Measurements from ENCODE around the gene IQCB1. TPM values are rescaled to one million over a fixed set of nuclear protein-coding genes. Genes with fewer than 3 reads are reported as not detected.

Gene IQCB1
- total and polyA plus RNA-seq, 2 of the 8 experiments (the other 6 are each of a cell fraction or from before 2014, with no cell fraction given), result 21.7 to 31.2 TPM

DNA sequence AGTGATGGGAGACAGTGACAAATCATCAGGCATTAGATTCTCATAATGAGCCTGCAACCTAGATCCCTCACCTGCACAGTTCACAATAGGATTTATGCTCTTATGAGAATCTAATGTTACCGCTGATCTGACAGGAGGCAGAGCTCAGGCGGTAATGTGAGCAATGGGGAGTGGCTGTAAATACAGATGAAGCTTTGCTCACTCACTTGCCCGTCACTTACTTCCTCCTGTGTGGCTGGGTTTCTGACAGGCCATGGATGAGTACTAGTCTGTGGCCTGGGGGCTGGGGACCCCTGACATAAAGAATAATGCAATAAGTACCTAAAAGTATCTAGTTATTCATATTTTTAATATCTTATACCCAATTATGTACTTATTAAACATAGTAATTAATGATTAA is 15.6 kb downstream of the IQCB1 start:
- no peak overlapping the region for H3K23ac ChIP-seq (ENCODE audit: insufficient read length)
- no peak overlapping the region for H3K4ac ChIP-seq (replicated peaks; ENCODE audit: insufficient read length, low read depth, low read length)
- peaks cover 0 to 12% of the 10 kb centered on the region in 2 experiments; a peak in 1 of 4 replicates for H3K79me2 ChIP-seq (ENCODE audit: control insufficient read depth in 1 of 2, insufficient read depth in 2 of 2, low read length in 2 of 2)
- peaks cover 0 to 34% (median 18%) of the 10 kb centered on the region in 4 experiments; a peak in 5 of 8 replicates for H3K36me3 ChIP-seq (ENCODE audit: control insufficient read depth in 2 of 4, insufficient read depth in 4 of 4, low read length in 3 of 4)
- FAIRE-seq (no peak), DNase-seq (ENCODE audit: low read depth in 1 of 2, low spot score in 2 of 2) (no peak)
- H2BK15ac ChIP-seq (ENCODE audit: low read length), result no peak overlapping the region
- no peak overlapping the region for H3K18ac ChIP-seq (ENCODE audit: extremely low read depth, low read length)
- TF ChIP-seq CHD2 (IDR thresholded peaks at IDR 0.05; ENCODE audit: low read length), result no peak
- no peak for TF ChIP-seq CTBP2 (IDR thresholded peaks at IDR 0.05; ENCODE audit: borderline replicate concordance, insufficient read depth, insufficient read length, low read length)
- H3K9me3 ChIP-seq (ENCODE audit: insufficient read depth in 2 of 2, low read depth in 1 of 2, low read length in 1 of 2), result 0 out of 4 replicates have a peak, but pooled peaks cover 0 to 4% of the 10 kb centered on the region in 2 experiments
- no peak overlapping the region for H3K4me3 ChIP-seq (ENCODE audit: extremely low read depth in 1 of 4, insufficient read depth in 2 of 4, low read depth in 3 of 4, low read length in 4 of 4)
- H3K27ac ChIP-seq (ENCODE audit: low read depth, low read length), result no peak overlapping the region
- no peak overlapping the region for H3K4me2 ChIP-seq (ENCODE audit: insufficient read depth in 1 of 2, low read depth in 2 of 2, low read length in 2 of 2)
- no peak overlapping the region for H2AK5ac ChIP-seq (ENCODE audit: low read depth, low read length)
- H4K5ac ChIP-seq (ENCODE audit: insufficient read length, low read depth, low read length), result no peak overlapping the region
- H2BK12ac ChIP-seq (ENCODE audit: low read depth, low read length), result no peak overlapping the region
- peaks cover 0 to 2% of the 10 kb centered on the region in 2 experiments for H4K20me1 ChIP-seq (replicated peaks in 1 of 2; ENCODE audit: control insufficient read depth in 1 of 2, insufficient read depth in 2 of 2, low read length in 2 of 2)
- no peak overlapping the region for H2AFZ ChIP-seq (ENCODE audit: low read length)
- no peaks in the 10 kb centered on the region for H3K27me3 ChIP-seq (replicated peaks in 1 of 4; ENCODE audit: control insufficient read depth in 3 of 4, extremely low read depth in 1 of 4, insufficient read depth in 3 of 4, low read length in 3 of 4)
- H2BK20ac ChIP-seq (ENCODE audit: low read length), result no peak overlapping the region
- no peak overlapping the region for H3K56ac ChIP-seq (replicated peaks; ENCODE audit: insufficient read length, low read depth, low read length)
- no peak overlapping the region for H3K9ac ChIP-seq (replicated peaks in 1 of 4; ENCODE audit: extremely low read depth in 1 of 4, low read depth in 3 of 4, low read length in 3 of 4)
- no peak overlapping the region for H2BK5ac ChIP-seq (ENCODE audit: low read depth, low read length)
- ChIA-PET POLR2A (ENCODE audit: partially characterized antibody) (interaction anchor here (0.6 kb wide), 1 partner anchor 13 kb away, joined by 4 read pairs; no protein-coding TSS in a partner anchor), CTCF (ENCODE audit: partially characterized antibody) (no interaction called here)
- H4K8ac ChIP-seq (ENCODE audit: extremely low read depth, insufficient read depth, low read length), result no peak overlapping the region
- no peak overlapping the region for H2BK120ac ChIP-seq (replicated peaks; ENCODE audit: low read depth, low read length)
- WGBS, 2 experiments (ENCODE audit: extremely low coverage in 1 of 2, insufficient coverage in 1 of 2, insufficient read length in 1 of 2, insufficient replicate concordance in 2 of 2, low coverage in 1 of 2, low lambda C conversion rate in 2 of 2, missing lambda C conversion rate in 1 of 2), result 86% methylated on average over 3 of the region's 3 CpGs; no CpG with 5 or more reads in 1 of the 2 experiments
- no peaks in the 10 kb centered on the region for H3K23me2 ChIP-seq (ENCODE audit: low read depth, low read length)
- H3K4me1 ChIP-seq (replicated peaks in 1 of 4; ENCODE audit: control insufficient read depth in 3 of 4, insufficient read depth in 4 of 4, low read length in 3 of 4), result no peaks in the 10 kb centered on the region
- H3K14ac ChIP-seq (ENCODE audit: insufficient read length), result no peak overlapping the region
- H4K91ac ChIP-seq (replicated peaks; ENCODE audit: insufficient read length, low read length), result no peak overlapping the region
- no peaks in the 10 kb centered on the region for H3K79me1 ChIP-seq (ENCODE audit: low read depth, low read length)
